Glutamatergic neuron (in vitro differentiated cells): ENCODE data around the gene SMC5. TPM values are rescaled to one million over a fixed set of nuclear protein-coding genes. Genes with fewer than 3 reads are reported as not detected.

Experiments
- DNase-seq: peaks from one replicate; pipeline ENCODE4 v3.0.0; 2022
- H3K27ac Mint-ChIP-seq: one replicate; pipeline ENCODE4 v1.8.0; 2020; ENCODE audit warnings: mild to moderate bottlenecking, mixed read lengths, inconsistent platforms; ENCODE audit not compliant: unreplicated experiment
- H3K27me3 Mint-ChIP-seq: one replicate; pipeline ENCODE4 v1.8.0; 2020; ENCODE audit warnings: mild to moderate bottlenecking, moderate library complexity, mixed read lengths, inconsistent platforms; ENCODE audit not compliant: unreplicated experiment
- H3K36me3 Mint-ChIP-seq: one replicate; pipeline ENCODE4 v1.8.0; 2020; ENCODE audit warnings: mild to moderate bottlenecking, mixed read lengths, inconsistent platforms; ENCODE audit not compliant: unreplicated experiment
- H3K4me1 Mint-ChIP-seq: one replicate; pipeline ENCODE4 v1.8.0; 2020; ENCODE audit warnings: mild to moderate bottlenecking, low read depth, mixed read lengths, inconsistent platforms; ENCODE audit not compliant: unreplicated experiment
- H3K4me3 Mint-ChIP-seq: one replicate; pipeline ENCODE4 v1.8.0; 2020; ENCODE audit warnings: mild to moderate bottlenecking, mixed read lengths, inconsistent platforms; ENCODE audit not compliant: unreplicated experiment
- H3K9me3 Mint-ChIP-seq: one replicate; pipeline ENCODE4 v1.8.0; 2020; ENCODE audit warnings: mild to moderate bottlenecking, moderate library complexity, mixed read lengths, inconsistent platforms; ENCODE audit not compliant: unreplicated experiment
- total RNA-seq: library from RNA; stranded (reverse); fragmentation: NEBNext Ultra II Directional; extraction: Animal tissue kit (Norgen Biotek cat#: 25700); gene quantifications from one replicate; pipeline ENCODE4 v1.2.1, GENCODE V29; 2021; ENCODE audit not compliant: unreplicated experiment
- TF ChIP-seq, protein P1 (sequence below): fragments of 200-600 bp; sonication (generic); IDR thresholded peaks from one replicate; pipeline ENCODE4 v1.5.0; 2021; ENCODE audit not compliant: partially characterized antibody, unreplicated experiment

SMC5 gene
- total RNA-seq, 1 donor from 2014 or later = 16.5 TPM

DNA sequence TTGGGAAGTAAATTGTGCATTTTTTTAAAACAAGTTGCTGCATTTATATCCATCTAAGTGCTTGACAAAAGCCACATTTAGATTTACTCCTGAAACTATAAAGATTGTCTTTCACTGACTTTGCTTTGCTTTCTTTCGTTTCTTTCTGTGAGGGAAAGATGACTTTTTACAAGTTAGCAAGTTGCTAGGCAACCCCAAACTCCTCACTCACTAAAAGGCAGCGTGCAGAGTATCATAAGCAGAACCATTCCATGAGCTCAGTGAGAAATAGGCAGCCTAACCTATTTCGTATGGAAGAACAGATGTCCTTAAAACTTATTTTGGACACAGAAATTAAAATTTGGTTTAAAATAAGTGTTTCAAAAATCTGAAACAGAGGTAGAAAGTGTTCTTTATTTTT, 126.6 kb downstream of the SMC5 start:
- no peaks in the 10 kb centered on the region for H3K4me1 Mint-ChIP-seq
- DNase-seq = no peak
- H3K27ac Mint-ChIP-seq = no peak overlapping the region
- no peak overlapping the region for H3K4me3 Mint-ChIP-seq
- no peaks in the 10 kb centered on the region for H3K27me3 Mint-ChIP-seq
- no peaks in the 10 kb centered on the region for H3K36me3 Mint-ChIP-seq
- no peaks in the 10 kb centered on the region for H3K9me3 Mint-ChIP-seq
- TF ChIP-seq, protein P1, sequence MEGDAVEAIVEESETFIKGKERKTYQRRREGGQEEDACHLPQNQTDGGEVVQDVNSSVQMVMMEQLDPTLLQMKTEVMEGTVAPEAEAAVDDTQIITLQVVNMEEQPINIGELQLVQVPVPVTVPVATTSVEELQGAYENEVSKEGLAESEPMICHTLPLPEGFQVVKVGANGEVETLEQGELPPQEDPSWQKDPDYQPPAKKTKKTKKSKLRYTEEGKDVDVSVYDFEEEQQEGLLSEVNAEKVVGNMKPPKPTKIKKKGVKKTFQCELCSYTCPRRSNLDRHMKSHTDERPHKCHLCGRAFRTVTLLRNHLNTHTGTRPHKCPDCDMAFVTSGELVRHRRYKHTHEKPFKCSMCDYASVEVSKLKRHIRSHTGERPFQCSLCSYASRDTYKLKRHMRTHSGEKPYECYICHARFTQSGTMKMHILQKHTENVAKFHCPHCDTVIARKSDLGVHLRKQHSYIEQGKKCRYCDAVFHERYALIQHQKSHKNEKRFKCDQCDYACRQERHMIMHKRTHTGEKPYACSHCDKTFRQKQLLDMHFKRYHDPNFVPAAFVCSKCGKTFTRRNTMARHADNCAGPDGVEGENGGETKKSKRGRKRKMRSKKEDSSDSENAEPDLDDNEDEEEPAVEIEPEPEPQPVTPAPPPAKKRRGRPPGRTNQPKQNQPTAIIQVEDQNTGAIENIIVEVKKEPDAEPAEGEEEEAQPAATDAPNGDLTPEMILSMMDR = no peak

DNA sequence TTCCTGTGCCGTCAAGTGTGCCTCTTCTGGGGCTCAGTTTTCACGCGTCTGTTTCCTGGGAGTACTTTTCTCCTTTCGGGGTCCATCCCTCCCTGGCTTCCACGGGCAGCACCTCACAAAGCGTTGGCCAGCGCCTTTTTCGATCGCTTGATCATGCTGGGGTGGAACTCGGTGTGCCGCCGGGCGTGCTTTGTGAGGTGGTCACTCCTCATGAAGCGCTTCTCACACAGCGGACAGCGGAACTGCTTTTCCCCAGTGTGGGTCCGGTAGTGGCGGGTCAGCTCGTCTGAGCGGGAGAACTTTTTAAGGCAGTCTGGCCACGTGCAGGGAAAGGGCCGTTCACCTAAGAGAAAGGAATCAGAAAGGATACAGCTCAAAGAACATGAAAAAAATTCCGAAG, 128.9 kb downstream of the SMC5 start:
- no peaks in the 10 kb centered on the region for H3K27me3 Mint-ChIP-seq
- H3K9me3 Mint-ChIP-seq = no peaks in the 10 kb centered on the region
- DNase-seq = no peak
- TF ChIP-seq, protein P1 = no peak
- H3K27ac Mint-ChIP-seq = no peak overlapping the region
- H3K36me3 Mint-ChIP-seq = no peaks in the 10 kb centered on the region
- no peak overlapping the region for H3K4me3 Mint-ChIP-seq
- no peaks in the 10 kb centered on the region for H3K4me1 Mint-ChIP-seq

DNA sequence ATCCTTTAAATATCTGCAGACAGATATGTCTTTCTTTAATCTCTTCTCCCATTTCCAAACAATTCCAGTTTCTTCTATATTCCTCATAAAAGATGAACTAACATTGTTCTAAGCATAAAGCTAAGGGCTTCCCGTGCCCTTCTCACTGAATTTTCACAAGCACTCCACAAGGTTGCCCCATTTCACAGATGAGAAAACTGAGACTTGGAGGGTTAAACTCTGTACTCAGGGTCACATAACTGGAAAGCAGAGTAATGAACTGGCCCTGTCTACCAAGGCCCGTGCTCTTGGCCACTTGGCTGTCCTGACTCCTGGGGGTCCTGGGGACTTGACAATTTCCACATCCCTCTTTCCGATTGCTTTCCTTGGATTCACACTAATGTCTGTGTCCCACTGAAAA, 130.4 kb downstream of the SMC5 start:
- Mint-ChIP-seq H3K27ac (no peak overlapping the region), H3K4me3 (no peak overlapping the region), H3K36me3 (no peaks in the 10 kb centered on the region), H3K4me1 (no peaks in the 10 kb centered on the region), H3K9me3 (no peaks in the 10 kb centered on the region), H3K27me3 (no peaks in the 10 kb centered on the region)
- DNase-seq = no peak
- TF ChIP-seq, protein P1 = no peak

DNA sequence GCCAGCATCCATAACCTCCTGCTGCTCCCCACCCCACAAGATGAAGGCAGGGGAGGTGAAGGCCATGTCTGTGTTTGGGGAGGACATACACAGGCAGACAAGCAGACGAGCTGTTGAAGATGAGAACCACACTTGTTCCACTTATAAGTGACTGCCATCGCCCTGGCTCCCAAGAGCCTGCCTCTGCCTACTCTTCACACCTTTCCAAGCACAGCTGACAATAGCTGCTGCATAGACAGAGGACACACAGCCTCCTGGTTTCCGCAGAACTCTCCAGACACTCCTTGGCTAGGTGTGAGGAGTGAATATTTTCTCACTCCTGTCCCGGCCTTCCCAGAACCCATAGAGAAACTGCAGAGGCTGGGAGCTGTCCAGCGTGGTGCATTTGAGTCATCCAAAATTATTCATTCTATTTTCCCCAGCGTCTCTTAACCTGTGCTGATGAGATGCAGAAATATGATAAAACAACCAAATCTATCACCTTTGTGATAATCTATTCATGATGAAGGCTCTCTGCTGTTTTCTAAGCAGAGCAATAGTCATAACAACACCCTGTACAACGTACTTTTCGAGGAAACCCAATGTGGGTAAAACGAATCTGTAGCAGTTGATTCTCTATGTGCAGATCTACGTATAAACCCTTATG, 131.0 kb downstream of the SMC5 start:
- TF ChIP-seq, protein P1 = no peak
- DNase-seq = no peak
- Mint-ChIP-seq H3K27ac (no peak overlapping the region), H3K4me3 (no peak overlapping the region), H3K27me3 (no peaks in the 10 kb centered on the region), H3K4me1 (no peaks in the 10 kb centered on the region), H3K9me3 (no peaks in the 10 kb centered on the region), H3K36me3 (no peaks in the 10 kb centered on the region)

DNA sequence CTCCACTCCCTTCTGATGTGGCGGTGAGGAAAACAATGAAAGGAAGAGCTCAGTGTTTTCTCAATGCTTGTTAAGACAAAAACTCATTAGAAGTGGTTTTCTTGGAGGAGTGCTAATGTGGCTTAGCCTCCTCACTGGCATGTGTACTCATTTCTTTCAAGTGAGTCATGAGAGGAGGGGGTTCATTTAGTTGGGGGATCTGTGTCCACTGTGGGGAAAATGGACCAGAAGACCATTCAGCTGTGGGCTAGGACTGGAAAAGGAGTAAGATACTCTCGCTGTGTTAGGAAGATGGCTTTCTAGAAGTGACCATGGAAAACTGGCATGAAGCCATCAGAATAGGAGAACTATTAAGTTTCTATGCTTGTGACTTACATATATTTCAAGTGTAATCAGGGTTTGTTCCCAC, 132.2 kb downstream of the SMC5 start:
- Mint-ChIP-seq H3K36me3 (no peaks in the 10 kb centered on the region), H3K27ac (no peak overlapping the region), H3K27me3 (no peaks in the 10 kb centered on the region), H3K9me3 (no peaks in the 10 kb centered on the region), H3K4me1 (no peaks in the 10 kb centered on the region), H3K4me3 (no peak overlapping the region)
- TF ChIP-seq, protein P1 = no peak
- no peak for DNase-seq
